Measurements from ENCODE around the gene RGS1. TPM values are rescaled to one million over a fixed set of nuclear protein-coding genes. Genes with fewer than 3 reads are reported as not detected.
A peak's percentile ranks its signal among the peaks of the same experiment; 100 is the strongest.

RGS1 gene
- total RNA-seq, 1 experiment from 2014 or later = not detected

GRCh38 chr1:192550922-192551534, 24.5 kb upstream of the RGS1 start:
- DNase-seq (ENCODE audit: low read depth) = peak; percentile 42

GRCh38 chr1:192552760-192553191, 22.8 kb upstream of the RGS1 start:
- in situ Hi-C loops (cut with HindIII; ENCODE audit: low pct_unique_long_range_greater_than_20kb, low sequenced_read_pairs) = no loop called here
- no peak for DNase-seq (ENCODE audit: low read depth)

More at GRCh38 chr1:192550922-192551534, 24.5 kb upstream of the RGS1 start:
- in situ Hi-C loops (cut with HindIII; ENCODE audit: low pct_unique_long_range_greater_than_20kb, low sequenced_read_pairs) = no loop called here

- in situ Hi-C loops (cut with HindIII; ENCODE audit: low pct_unique_long_range_greater_than_20kb, low sequenced_read_pairs) = no loop called here
- DNase-seq (ENCODE audit: low read depth) = no peak
Measured at GRCh38 chr1:192553741-192554140, 21.8 kb upstream of the RGS1 start.

GRCh38 chr1:192554904-192555303, 20.7 kb upstream of the RGS1 start:
- in situ Hi-C loops (cut with HindIII; ENCODE audit: low pct_unique_long_range_greater_than_20kb, low sequenced_read_pairs) = no loop called here
- no peak for DNase-seq (ENCODE audit: low read depth)

- no peak for DNase-seq (ENCODE audit: low read depth)
- in situ Hi-C loops (cut with HindIII; ENCODE audit: low pct_unique_long_range_greater_than_20kb, low sequenced_read_pairs) = no loop called here
Measured at GRCh38 chr1:192555399-192555798, 20.2 kb upstream of the RGS1 start.

GRCh38 chr1:192557841-192558595, 17.6 kb upstream of the RGS1 start:
- DNase-seq (ENCODE audit: low read depth) = no peak
- in situ Hi-C loops (cut with HindIII; ENCODE audit: low pct_unique_long_range_greater_than_20kb, low sequenced_read_pairs) = no loop called here

GRCh38 chr1:192559115-192560006, 16.2 kb upstream of the RGS1 start:
- in situ Hi-C loops (cut with HindIII; ENCODE audit: low pct_unique_long_range_greater_than_20kb, low sequenced_read_pairs) = no loop called here
- no peak for DNase-seq (ENCODE audit: low read depth)

- DNase-seq (ENCODE audit: low read depth) = no peak
- in situ Hi-C loops (cut with HindIII; ENCODE audit: low pct_unique_long_range_greater_than_20kb, low sequenced_read_pairs) = no loop called here
Measured at GRCh38 chr1:192561301-192561700, 14.3 kb upstream of the RGS1 start.

GRCh38 chr1:192563129-192563528, 12.4 kb upstream of the RGS1 start:
- in situ Hi-C loops (cut with HindIII; ENCODE audit: low pct_unique_long_range_greater_than_20kb, low sequenced_read_pairs) = no loop called here
- DNase-seq (ENCODE audit: low read depth) = no peak

- no peak for DNase-seq (ENCODE audit: low read depth)
- in situ Hi-C loops (cut with HindIII; ENCODE audit: low pct_unique_long_range_greater_than_20kb, low sequenced_read_pairs) = no loop called here
Measured at GRCh38 chr1:192564099-192564498, 11.5 kb upstream of the RGS1 start.

- in situ Hi-C loops (cut with HindIII; ENCODE audit: low pct_unique_long_range_greater_than_20kb, low sequenced_read_pairs) = no loop called here
- no peak for DNase-seq (ENCODE audit: low read depth)
Measured at GRCh38 chr1:192565946-192566345, 9.6 kb upstream of the RGS1 start.

GRCh38 chr1:192566657-192567056, 8.9 kb upstream of the RGS1 start:
- in situ Hi-C loops (cut with HindIII; ENCODE audit: low pct_unique_long_range_greater_than_20kb, low sequenced_read_pairs) = no loop called here

GRCh38 chr1:192568063-192568462, 7.5 kb upstream of the RGS1 start:
- in situ Hi-C loops (cut with HindIII; ENCODE audit: low pct_unique_long_range_greater_than_20kb, low sequenced_read_pairs) = no loop called here
- DNase-seq (ENCODE audit: low read depth) = no peak

More at GRCh38 chr1:192566657-192567056, 8.9 kb upstream of the RGS1 start:
- DNase-seq (ENCODE audit: low read depth) = no peak

GRCh38 chr1:192571668-192572067, 3.9 kb upstream of the RGS1 start:
- no peak for DNase-seq (ENCODE audit: low read depth)
- in situ Hi-C loops (cut with HindIII; ENCODE audit: low pct_unique_long_range_greater_than_20kb, low sequenced_read_pairs) = no loop called here

- DNase-seq (ENCODE audit: low read depth) = no peak
- in situ Hi-C loops (cut with HindIII; ENCODE audit: low pct_unique_long_range_greater_than_20kb, low sequenced_read_pairs) = no loop called here
Measured at GRCh38 chr1:192573499-192573898, 2.1 kb upstream of the RGS1 start.

GRCh38 chr1:192574073-192574472, 1.5 kb upstream of the RGS1 start:
- DNase-seq (ENCODE audit: low read depth) = no peak
- in situ Hi-C loops (cut with HindIII; ENCODE audit: low pct_unique_long_range_greater_than_20kb, low sequenced_read_pairs) = no loop called here

GRCh38 chr1:192576190-192577144, 894 bp downstream of the RGS1 start:
- no peak for DNase-seq (ENCODE audit: low read depth)
- in situ Hi-C loops (cut with HindIII; ENCODE audit: low pct_unique_long_range_greater_than_20kb, low sequenced_read_pairs) = no loop called here

All from Caki2 (cell line).